GM21390 (cell line): ENCODE measurements around the gene CSF3R.

Source experiments
- ATAC-seq: cut with Tn5 transposase; IDR thresholded peaks from one replicate; pipeline ENCODE4 v1.9.1; 2021; ENCODE audit not compliant: unreplicated experiment

Gene CSF3R

GRCh38 chr1:36421649-36422048 lies 61.1 kb downstream of the CSF3R start:
- no peak for ATAC-seq

GRCh38 chr1:36420836-36421317 lies 61.8 kb downstream of the CSF3R start:
- peak; percentile 60 for ATAC-seq

- ATAC-seq, result no peak
These were observed 62.3 kb downstream of the CSF3R start for GRCh38 chr1:36420409-36420808.

GRCh38 chr1:36419569-36419968 lies 63.1 kb downstream of the CSF3R start:
- no peak for ATAC-seq

- ATAC-seq, result no peak
These were observed 63.6 kb downstream of the CSF3R start for GRCh38 chr1:36419140-36419539.

GRCh38 chr1:36417931-36418330 lies 64.8 kb downstream of the CSF3R start:
- no peak for ATAC-seq
